ENCODE measurements around the gene OR2M4. TPM values are rescaled to one million over a fixed set of nuclear protein-coding genes. Genes with fewer than 3 reads are reported as not detected.

OR2M4 gene
- total RNA-seq, 1 experiment from 2014 or later, result not detected

DNA sequence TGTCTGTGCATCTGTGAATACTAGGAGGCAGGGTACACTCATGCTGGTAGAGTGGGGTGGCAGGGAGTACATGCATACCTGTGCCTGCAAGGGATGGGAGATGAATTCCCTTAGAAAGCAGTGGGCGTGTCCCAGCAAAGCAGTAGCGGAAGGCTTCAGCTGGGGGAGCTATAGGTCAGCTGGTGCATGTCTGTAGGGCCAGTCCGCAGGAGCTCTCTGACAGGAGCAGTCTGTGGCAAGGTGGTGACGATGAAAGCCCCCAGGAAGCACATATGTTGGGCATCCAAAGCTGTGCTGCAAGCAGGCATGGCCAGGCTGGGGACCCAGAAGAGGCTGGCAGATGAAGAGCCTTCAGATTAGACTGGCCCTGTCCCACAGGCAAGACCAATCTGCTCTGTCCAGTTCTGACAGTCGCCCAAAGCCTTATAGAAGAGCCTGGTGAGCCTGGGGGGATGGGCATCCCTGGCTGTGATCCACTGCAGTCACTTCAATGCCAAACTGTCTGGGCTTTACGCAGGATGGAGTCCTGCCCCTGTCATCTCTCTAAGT is 1.8 kb upstream of the OR2M4 start:
- ATAC-seq, result no peak
- H3K4me2 ChIP-seq (ENCODE audit: low read length), result no peak overlapping the region
- no peak overlapping the region for H3K4me3 ChIP-seq (replicated peaks in 1 of 2; ENCODE audit: low read depth in 1 of 2, low read length in 2 of 2)
- CTCF ChIA-PET, result no interaction called here
- peaks cover 0 to 18% of the 10 kb centered on the region in 2 experiments; a peak in 2 of 4 replicates for H3K9me3 ChIP-seq (ENCODE audit: control insufficient read depth in 1 of 2, insufficient read depth in 1 of 2, low read depth in 1 of 2, low read length in 2 of 2)
- no peak for DNase-seq (ENCODE audit: low read depth, low spot score)
- no peaks in the 10 kb centered on the region for H3K27me3 ChIP-seq (ENCODE audit: insufficient read depth, low read length)
- intact Hi-C loops (cut with micrococcal nuclease), result no loop called here
- RAD21 ChIA-PET (ENCODE audit: low non-redundant PET in 1 of 2, low total read pairs in 2 of 2, uncharacterized antibody in 2 of 2, unreplicated experiment in 2 of 2), result no interaction called here
- H4K20me1 ChIP-seq (ENCODE audit: insufficient read depth), result no peaks in the 10 kb centered on the region
- no peaks in the 10 kb centered on the region for H3K4me1 ChIP-seq (ENCODE audit: control insufficient read depth in 1 of 2, insufficient read depth in 2 of 2, low read length in 2 of 2)
- H3K27ac ChIP-seq (ENCODE audit: low read depth, low read length), result no peak overlapping the region
- POLR2A ChIA-PET, result no interaction called here
- H3K9me2 ChIP-seq (ENCODE audit: insufficient read depth), result no peaks in the 10 kb centered on the region
- TF ChIP-seq ELF1 (IDR thresholded peaks at IDR 0.05; ENCODE audit: borderline replicate concordance, low read depth) (no peak), TCF7L2 (IDR thresholded peaks at IDR 0.05; ENCODE audit: borderline replicate concordance, extremely low read depth, insufficient read depth, insufficient read length) (no peak), FOSL1 (IDR thresholded peaks at IDR 0.05; ENCODE audit: low read depth) (no peak), POLR2AphosphoS5 (IDR thresholded peaks at IDR 0.05; ENCODE audit: low read depth, low read length) (no peak)
- TF ChIP-seq, protein P1, sequence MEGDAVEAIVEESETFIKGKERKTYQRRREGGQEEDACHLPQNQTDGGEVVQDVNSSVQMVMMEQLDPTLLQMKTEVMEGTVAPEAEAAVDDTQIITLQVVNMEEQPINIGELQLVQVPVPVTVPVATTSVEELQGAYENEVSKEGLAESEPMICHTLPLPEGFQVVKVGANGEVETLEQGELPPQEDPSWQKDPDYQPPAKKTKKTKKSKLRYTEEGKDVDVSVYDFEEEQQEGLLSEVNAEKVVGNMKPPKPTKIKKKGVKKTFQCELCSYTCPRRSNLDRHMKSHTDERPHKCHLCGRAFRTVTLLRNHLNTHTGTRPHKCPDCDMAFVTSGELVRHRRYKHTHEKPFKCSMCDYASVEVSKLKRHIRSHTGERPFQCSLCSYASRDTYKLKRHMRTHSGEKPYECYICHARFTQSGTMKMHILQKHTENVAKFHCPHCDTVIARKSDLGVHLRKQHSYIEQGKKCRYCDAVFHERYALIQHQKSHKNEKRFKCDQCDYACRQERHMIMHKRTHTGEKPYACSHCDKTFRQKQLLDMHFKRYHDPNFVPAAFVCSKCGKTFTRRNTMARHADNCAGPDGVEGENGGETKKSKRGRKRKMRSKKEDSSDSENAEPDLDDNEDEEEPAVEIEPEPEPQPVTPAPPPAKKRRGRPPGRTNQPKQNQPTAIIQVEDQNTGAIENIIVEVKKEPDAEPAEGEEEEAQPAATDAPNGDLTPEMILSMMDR (IDR thresholded peaks at IDR 0.05 in 2 of 3, conservative IDR thresholded peaks at IDR 0.05 in 1 of 3; ENCODE audit: borderline replicate concordance in 1 of 3, insufficient read depth in 1 of 3, low read depth in 2 of 3, low read length in 2 of 3), result no peak
- H2AFZ ChIP-seq (ENCODE audit: low read depth, low read length, poor library complexity, severe bottlenecking), result no peak overlapping the region
- BruUV-seq (replicated peaks), result no TSS peak
- H3K9ac ChIP-seq (ENCODE audit: low read length), result no peak overlapping the region
- H3K36me3 ChIP-seq (ENCODE audit: control insufficient read depth in 1 of 2, insufficient read depth in 2 of 2, low read length in 2 of 2), result no peaks in the 10 kb centered on the region
- no peaks in the 10 kb centered on the region for H3K79me2 ChIP-seq (ENCODE audit: insufficient read depth, low read length)

DNA sequence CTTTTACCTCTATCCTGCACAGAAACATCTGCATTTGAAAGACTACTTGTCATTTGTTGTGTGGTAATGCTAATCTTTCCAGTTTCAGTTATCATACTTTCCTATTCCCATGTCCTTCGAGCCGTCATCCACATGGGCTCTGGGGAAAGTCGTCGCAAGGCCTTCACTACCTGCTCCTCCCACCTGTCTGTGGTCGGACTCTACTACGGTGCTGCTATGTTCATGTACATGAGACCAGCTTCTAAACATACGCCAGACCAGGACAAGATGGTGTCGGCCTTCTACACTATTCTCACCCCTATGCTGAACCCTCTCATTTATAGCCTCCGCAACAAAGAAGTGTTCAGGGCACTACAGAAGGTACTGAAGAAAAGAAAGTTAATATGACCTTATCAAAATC is 8.3 kb downstream of the OR2M4 start:
- no peak overlapping the region for H2AFZ ChIP-seq (ENCODE audit: low read depth, low read length, poor library complexity, severe bottlenecking)
- no peaks in the 10 kb centered on the region for H3K79me2 ChIP-seq (ENCODE audit: insufficient read depth, low read length)
- no peak overlapping the region for H3K4me3 ChIP-seq (replicated peaks in 1 of 2; ENCODE audit: low read depth in 1 of 2, low read length in 2 of 2)
- ATAC-seq (no peak), DNase-seq (ENCODE audit: low read depth, low spot score) (no peak)
- H3K9me2 ChIP-seq (ENCODE audit: insufficient read depth), result no peaks in the 10 kb centered on the region
- H3K36me3 ChIP-seq (ENCODE audit: control insufficient read depth in 1 of 2, insufficient read depth in 2 of 2, low read length in 2 of 2), result no peaks in the 10 kb centered on the region; a peak in 1 of 4 replicates
- H3K4me1 ChIP-seq (ENCODE audit: control insufficient read depth in 1 of 2, insufficient read depth in 2 of 2, low read length in 2 of 2), result no peaks in the 10 kb centered on the region
- no peaks in the 10 kb centered on the region for H3K27me3 ChIP-seq (ENCODE audit: insufficient read depth, low read length)
- intact Hi-C loops (cut with micrococcal nuclease), result no loop called here
- H3K9me3 ChIP-seq (ENCODE audit: control insufficient read depth in 1 of 2, insufficient read depth in 1 of 2, low read depth in 1 of 2, low read length in 2 of 2), result peaks cover 0 to 11% of the 10 kb centered on the region in 2 experiments; a peak in 2 of 4 replicates
- POLR2A ChIA-PET, result no interaction called here
- no peaks in the 10 kb centered on the region for H4K20me1 ChIP-seq (ENCODE audit: insufficient read depth)
- H3K9ac ChIP-seq (ENCODE audit: low read length), result no peak overlapping the region
- H3K27ac ChIP-seq (ENCODE audit: low read depth, low read length), result no peak overlapping the region
- no TSS peak for BruUV-seq (replicated peaks)
- RAD21 ChIA-PET (ENCODE audit: low non-redundant PET in 1 of 2, low total read pairs in 2 of 2, uncharacterized antibody in 2 of 2, unreplicated experiment in 2 of 2), result no interaction called here
- CTCF ChIA-PET, result no interaction called here
- H3K4me2 ChIP-seq (ENCODE audit: low read length), result no peak overlapping the region
- TF ChIP-seq, protein P2, sequence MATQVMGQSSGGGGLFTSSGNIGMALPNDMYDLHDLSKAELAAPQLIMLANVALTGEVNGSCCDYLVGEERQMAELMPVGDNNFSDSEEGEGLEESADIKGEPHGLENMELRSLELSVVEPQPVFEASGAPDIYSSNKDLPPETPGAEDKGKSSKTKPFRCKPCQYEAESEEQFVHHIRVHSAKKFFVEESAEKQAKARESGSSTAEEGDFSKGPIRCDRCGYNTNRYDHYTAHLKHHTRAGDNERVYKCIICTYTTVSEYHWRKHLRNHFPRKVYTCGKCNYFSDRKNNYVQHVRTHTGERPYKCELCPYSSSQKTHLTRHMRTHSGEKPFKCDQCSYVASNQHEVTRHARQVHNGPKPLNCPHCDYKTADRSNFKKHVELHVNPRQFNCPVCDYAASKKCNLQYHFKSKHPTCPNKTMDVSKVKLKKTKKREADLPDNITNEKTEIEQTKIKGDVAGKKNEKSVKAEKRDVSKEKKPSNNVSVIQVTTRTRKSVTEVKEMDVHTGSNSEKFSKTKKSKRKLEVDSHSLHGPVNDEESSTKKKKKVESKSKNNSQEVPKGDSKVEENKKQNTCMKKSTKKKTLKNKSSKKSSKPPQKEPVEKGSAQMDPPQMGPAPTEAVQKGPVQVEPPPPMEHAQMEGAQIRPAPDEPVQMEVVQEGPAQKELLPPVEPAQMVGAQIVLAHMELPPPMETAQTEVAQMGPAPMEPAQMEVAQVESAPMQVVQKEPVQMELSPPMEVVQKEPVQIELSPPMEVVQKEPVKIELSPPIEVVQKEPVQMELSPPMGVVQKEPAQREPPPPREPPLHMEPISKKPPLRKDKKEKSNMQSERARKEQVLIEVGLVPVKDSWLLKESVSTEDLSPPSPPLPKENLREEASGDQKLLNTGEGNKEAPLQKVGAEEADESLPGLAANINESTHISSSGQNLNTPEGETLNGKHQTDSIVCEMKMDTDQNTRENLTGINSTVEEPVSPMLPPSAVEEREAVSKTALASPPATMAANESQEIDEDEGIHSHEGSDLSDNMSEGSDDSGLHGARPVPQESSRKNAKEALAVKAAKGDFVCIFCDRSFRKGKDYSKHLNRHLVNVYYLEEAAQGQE (IDR thresholded peaks at IDR 0.05; ENCODE audit: low read depth), result no peak
- no peak for TF ChIP-seq CEBPB (IDR thresholded peaks at IDR 0.05; ENCODE audit: low read depth)
- no peak for TF ChIP-seq SP1 (IDR thresholded peaks at IDR 0.05; ENCODE audit: low read depth)
- no peak for TF ChIP-seq TCF7L2 (IDR thresholded peaks at IDR 0.05; ENCODE audit: borderline replicate concordance, extremely low read depth, insufficient read depth, insufficient read length)
- TF ChIP-seq CBX3 (IDR thresholded peaks at IDR 0.05; ENCODE audit: low read depth), result no peak
- TF ChIP-seq, protein P1 (IDR thresholded peaks at IDR 0.05 in 2 of 3, conservative IDR thresholded peaks at IDR 0.05 in 1 of 3; ENCODE audit: borderline replicate concordance in 1 of 3, insufficient read depth in 1 of 3, low read depth in 2 of 3, low read length in 2 of 3), result no peak
- TF ChIP-seq SIN3A (IDR thresholded peaks at IDR 0.05; ENCODE audit: low read depth), result no peak
- no peak for TF ChIP-seq ZFX (IDR thresholded peaks at IDR 0.05)
- no peak for TF ChIP-seq ELF1 (IDR thresholded peaks at IDR 0.05; ENCODE audit: borderline replicate concordance, low read depth)
- no peak for TF ChIP-seq POLR2AphosphoS5 (IDR thresholded peaks at IDR 0.05; ENCODE audit: low read depth, low read length)

All from HCT116 (cell line).